K562 (cell line): Measurements from ENCODE around the gene HDLBP. TPM values are rescaled to one million over a fixed set of nuclear protein-coding genes. Genes with fewer than 3 reads are reported as not detected.

Experiments used
- ATAC-seq: fragments of 200-7000 bp; cut with Tn5 transposase; 3 replicates; pipeline ENCODE4 v1.9.1; 2020; ENCODE audit warnings: moderate library complexity
- BruUV-seq: library from RNA; stranded (reverse); fragments of 400-500 nt; replicated peaks from 2 replicates; lab custom pipeline; 2021; lab: Mats Ljungman, UMichigan
- CTCF ChIA-PET: fragments of 300-600 bp; formaldehyde crosslinking; extraction: SDS; loops from one replicate; lab custom pipeline; 2021; ENCODE audit warnings: low intra/inter-chr PET ratio; lab: Yijun Ruan, JAX
- POLR2A ChIA-PET: fragments of 300-600, 350-650 bp; sonication (Branson Sonifier 250); formaldehyde crosslinking; extraction: SDS; loops from one replicate; lab custom pipeline; 2021; ENCODE audit warnings: antibody characterized with exemption, inconsistent platforms; lab: Yijun Ruan, JAX
- DNase-seq, 4 experiments: peaks; one replicate each; pipeline versions ENCODE4 v3.0.0 to v3.0.0-alpha.2; 2011 to 2018; ENCODE audit warnings: low spot score in 3 of 4, mixed read lengths in 3 of 4; ENCODE audit errors: extremely low read depth in 1 of 4
- FAIRE-seq: peaks from 2 replicates; lab custom pipeline; 2011; peaks lifted over from hg19 to GRCh38; lab: Jason Lieb, UNC
- H2AFZ ChIP-seq: 2 replicates; pipeline ENCODE4 v1.6.0; 2011; ENCODE audit warnings: low read depth, low read length, control low read depth, inconsistent platforms
- H3K27ac ChIP-seq: fragments of 200-600 bp; 3 replicates; pipeline ENCODE4 v1.8.0; 2011; ENCODE audit warnings: low read depth, mild to moderate bottlenecking, control low read depth, inconsistent platforms, low read length, moderate library complexity, mixed read lengths; ENCODE audit errors: extremely low read depth
- H3K27me3 ChIP-seq, 2 experiments: fragments of 300-600 bp in 1 of 2; 2 replicates in 1 of 2; 3 replicates in 1 of 2; pipeline versions ENCODE4 v1.6.0 to v1.8.0; 2011; ENCODE audit warnings: inconsistent platforms in 2 of 2, low read length in 2 of 2, mild to moderate bottlenecking in 1 of 2, mixed read lengths in 1 of 2, moderate library complexity in 1 of 2; ENCODE audit not compliant: control insufficient read depth in 2 of 2, insufficient read depth in 2 of 2
- H3K36me3 ChIP-seq: fragments of 300-600 bp; 3 replicates; pipeline ENCODE4 v1.8.0; 2011; ENCODE audit warnings: mild to moderate bottlenecking, low read length, inconsistent platforms; ENCODE audit not compliant: control insufficient read depth, insufficient read depth
- H3K4me1 ChIP-seq, 2 experiments: fragments of 200-600 bp in 1 of 2; replicated peaks in 1 of 2; 2 replicates in 1 of 2; 3 replicates in 1 of 2; pipeline versions ENCODE4 v1.5.1 to v1.8.0; 2011; ENCODE audit warnings: inconsistent platforms in 2 of 2, low read length in 2 of 2, mild to moderate bottlenecking in 1 of 2, mixed read lengths in 1 of 2, moderate library complexity in 1 of 2; ENCODE audit not compliant: control insufficient read depth in 2 of 2, insufficient read depth in 2 of 2
- H3K4me2 ChIP-seq: 2 replicates; pipeline ENCODE4 v1.6.1; 2011; ENCODE audit warnings: low read length, control low read depth, inconsistent platforms, mixed read lengths; ENCODE audit not compliant: insufficient read depth
- H3K4me3 ChIP-seq: fragments of 200-600 bp; sonication (generic), shearing (Covaris generic); 2 replicates; pipeline ENCODE4 v1.5.1; 2016; ENCODE audit warnings: control low read depth, inconsistent platforms
- H3K79me2 ChIP-seq: fragments of 200-600 bp; 3 replicates; pipeline ENCODE4 v1.8.0; 2011; ENCODE audit warnings: low read length, inconsistent platforms; ENCODE audit not compliant: control insufficient read depth, insufficient read depth
- H3K9ac ChIP-seq, 2 experiments: 2 replicates each; pipeline versions ENCODE4 v1.6.0 to v1.6.1; 2011; ENCODE audit warnings: low read depth in 2 of 2, low read length in 2 of 2, control low read depth in 1 of 2, inconsistent platforms in 1 of 2, mild to moderate bottlenecking in 1 of 2, mixed read lengths in 1 of 2; ENCODE audit not compliant: insufficient read depth in 1 of 2
- H3K9me1 ChIP-seq: one replicate; pipeline ENCODE4 v1.6.0; 2011; ENCODE audit warnings: inconsistent platforms, mild to moderate bottlenecking, low read length, moderate library complexity; ENCODE audit not compliant: control insufficient read depth, insufficient read depth
- H3K9me3 ChIP-seq: replicated peaks from 2 replicates; pipeline ENCODE4 v1.5.1; 2011; ENCODE audit warnings: low read depth, low read length, inconsistent platforms; ENCODE audit not compliant: control insufficient read depth, insufficient read depth
- H4K20me1 ChIP-seq: replicated peaks from 2 replicates; pipeline ENCODE4 v1.6.1; 2011; ENCODE audit warnings: low read length, inconsistent platforms, mixed read lengths; ENCODE audit not compliant: control insufficient read depth, insufficient read depth
- CBX8 ChIP-seq: fragments of 200-600 bp; sonication (generic); IDR thresholded peaks from 2 replicates; pipeline ENCODE4 v1.6.1; 2012; ENCODE audit warnings: borderline replicate concordance, mixed run types, low read depth, mild to moderate bottlenecking, moderate library complexity, mixed read lengths, low read length, control low read depth, inconsistent platforms; ENCODE audit not compliant: poor library complexity, severe bottlenecking; ENCODE audit errors: extremely low read depth
- CEBPB ChIP-seq: fragments of 450-650 bp; IDR thresholded peaks from 2 replicates; pipeline ENCODE4 v1.6.1; 2016; ENCODE audit warnings: missing genetic modification characterization, missing compliant biosample characterization
- CLOCK ChIP-seq: fragments of 250-450 bp; sonication (Bioruptor Pico); IDR thresholded peaks from 2 replicates; pipeline ENCODE4 v1.4.0; 2020; ENCODE audit warnings: mild to moderate bottlenecking, moderate library complexity, borderline replicate concordance
- E2F8 ChIP-seq: fragments of 450-650 bp; IDR thresholded peaks from 2 replicates; pipeline ENCODE4 v1.7.1; 2018; ENCODE audit warnings: mild to moderate bottlenecking, low read depth; ENCODE audit not compliant: partially characterized antibody
- ETV1 ChIP-seq: fragments of 450-650 bp; conservative IDR thresholded peaks from 2 replicates; pipeline ENCODE4 v1.6.1; 2016; ENCODE audit warnings: missing genetic modification characterization, control low read depth, low read depth, missing compliant biosample characterization
- HNRNPL ChIP-seq: fragments of 200-400 bp; formaldehyde crosslinking; IDR thresholded peaks from 2 replicates; pipeline ENCODE4 v1.6.1; 2017; ENCODE audit warnings: low read depth, mild to moderate bottlenecking, low read length
- MAZ ChIP-seq, 2 experiments: fragments of 450-650 bp in 1 of 2; sonication (generic) in 1 of 2; formaldehyde crosslinking; IDR thresholded peaks in 1 of 2; conservative IDR thresholded peaks in 1 of 2; 2 replicates each; pipeline versions ENCODE4 v1.4.0 to v1.5.0; 2020; ENCODE audit warnings: mild to moderate bottlenecking in 1 of 2, missing genetic modification reagents in 1 of 2
- NFXL1 ChIP-seq: fragments of 450-650 bp; formaldehyde crosslinking; IDR thresholded peaks from 2 replicates; pipeline ENCODE4 v1.4.0; 2021; ENCODE audit warnings: mild to moderate bottlenecking
- PREB ChIP-seq: sonication (generic); formaldehyde crosslinking; IDR thresholded peaks from 2 replicates; pipeline ENCODE4 v1.8.1; 2023; ENCODE audit warnings: mild to moderate bottlenecking, missing genetic modification reagents
- SETDB1 ChIP-seq: IDR thresholded peaks from one replicate; pipeline ENCODE4 v1.6.1; 2012; ENCODE audit warnings: low read length, control low read depth, inconsistent platforms
- UBTF ChIP-seq, 2 experiments: IDR thresholded peaks; 2 replicates each; pipeline ENCODE4 v1.6.1; 2012; ENCODE audit warnings: improper control_type of control experiment in 2 of 2, low read depth in 2 of 2, low read length in 2 of 2, borderline replicate concordance in 1 of 2
- ZNF174 ChIP-seq: fragments of 250-450 bp; sonication (Bioruptor Pico); IDR thresholded peaks from 2 replicates; pipeline ENCODE4 v1.4.0; 2020; ENCODE audit warnings: mild to moderate bottlenecking
- ZNF282 ChIP-seq: sonication (generic); formaldehyde crosslinking; IDR thresholded peaks from 2 replicates; pipeline ENCODE4 v1.8.1; 2023; ENCODE audit warnings: missing genetic modification reagents
- WGBS: fragments of 100-300 bp; shearing (Covaris generic); methylation state at CpG from one replicate; pipeline ENCODE4 v1.1.6; 2016; ENCODE audit warnings: low coverage, mixed read lengths; ENCODE audit not compliant: insufficient coverage; ENCODE audit errors: missing lambda C conversion rate; 5-methylcytosine and 5-hydroxymethylcytosine counted together
- in situ Hi-C: fragments of 300-500 bp; cut with MboI; formaldehyde crosslinking; loops from 4 replicates; pipeline ENCODE4 v1.15.0; 2018; ENCODE audit warnings: inconsistent platforms, mixed read lengths
- intact Hi-C: fragments of 100-400 bp; cut with micrococcal nuclease; formaldehyde crosslinking; loops from 2 replicates; pipeline ENCODE4 v1.14.2; 2022
- polyA plus RNA-seq, 8 experiments: library from polyadenylated mRNA; depleted of rRNA in 4 of 8; stranded (reverse) in 5 of 8; unstranded in 3 of 8; fragments of >200 nt; fragmentation: Nextera tagmentation in 2 of 8; fragmentation: Illumina TruSeq in 1 of 8; extraction: Ambion mirVana in 2 of 8; extraction: Trizol in 1 of 8; gene quantifications; 2 replicates each; pipeline versions ENCODE4 v1.2.1 to v1.2.3, GENCODE V29; 2011 to 2014; ENCODE audit warnings: inconsistent platforms in 1 of 8, missing spikeins in 1 of 8
- total RNA-seq, 7 experiments: library from RNA; depleted of rRNA in 6 of 7; stranded (reverse); fragments of >200 nt in 6 of 7; fragmentation: Illumina TruSeq in 2 of 7; extraction: Trizol in 2 of 7; gene quantifications; 2 replicates each; pipeline versions ENCODE4 v1.2.1 to v1.2.3, GENCODE V29; 2011 to 2021; ENCODE audit warnings: low replicate concordance in 1 of 7

The HDLBP gene
- total and polyA plus RNA-seq, 9 of the 15 experiments (the other 6 are each of a cell fraction or from before 2014, with no cell fraction given): 24.4 to 378 (median 146) TPM

- WGBS: 73% methylated on average over 4 of the region's 4 CpGs
- no peaks in the 10 kb centered on the region for H3K79me2 ChIP-seq
- H3K9me3 ChIP-seq: no peaks in the 10 kb centered on the region
- no peak overlapping the region for H3K27ac ChIP-seq
- H3K4me2 ChIP-seq: no peak overlapping the region
- H3K4me3 ChIP-seq: no peak overlapping the region
- in situ Hi-C loops (no loop called here), intact Hi-C loops (no loop called here)
- H3K36me3 ChIP-seq: peaks cover 16% of the 10 kb centered on the region; the same call in 1 of the 3 replicates
- H3K27me3 ChIP-seq: no peaks in the 10 kb centered on the region
- no peak for FAIRE-seq
- H3K9ac ChIP-seq: no peak overlapping the region
- CTCF ChIA-PET: no interaction called here
- H4K20me1 ChIP-seq: no peaks in the 10 kb centered on the region
- H3K4me1 ChIP-seq: no peaks in the 10 kb centered on the region; a peak in 1 of 5 replicates
- no peak for ATAC-seq
- POLR2A ChIA-PET: no interaction called here
- no peak for DNase-seq
- BruUV-seq: no TSS peak
- no peaks in the 10 kb centered on the region for H3K9me1 ChIP-seq
- no peak overlapping the region for H2AFZ ChIP-seq
- TF ChIP-seq CBX8: no peak
- no peak for TF ChIP-seq ETV1 (tag)
- TF ChIP-seq SETDB1: no peak
- TF ChIP-seq CLOCK: no peak
- no peak for TF ChIP-seq NFXL1 (CRISPR knock-in tag)
- TF ChIP-seq CEBPB (tag): no peak
- no peak for TF ChIP-seq E2F8
- no peak for TF ChIP-seq UBTF (IDR thresholded peaks at IDR 0.05; ENCODE audit: borderline replicate concordance in 1 of 2, low read depth in 2 of 2, low read length in 2 of 2)
- TF ChIP-seq HNRNPL: no peak
- TF ChIP-seq PREB: no peak
- no peak for TF ChIP-seq MAZ (CRISPR knock-in tag; conservative IDR thresholded peaks at IDR 0.05 in 1 of 2, IDR thresholded peaks at IDR 0.05 in 1 of 2)
- TF ChIP-seq ZNF174 (CRISPR knock-in tag): no peak
- no peak for TF ChIP-seq ZNF282 (CRISPR knock-in tag)
Observed at GRCh38 chr2:241178961-241179360, 136.5 kb downstream of the HDLBP start.
